ENCODE results near the gene TCTA. TPM values are rescaled to one million over a fixed set of nuclear protein-coding genes. Genes with fewer than 3 reads are reported as not detected.

TCTA gene
- total RNA-seq, 1 experiment from 2014 or later = 23.7 TPM

DNA sequence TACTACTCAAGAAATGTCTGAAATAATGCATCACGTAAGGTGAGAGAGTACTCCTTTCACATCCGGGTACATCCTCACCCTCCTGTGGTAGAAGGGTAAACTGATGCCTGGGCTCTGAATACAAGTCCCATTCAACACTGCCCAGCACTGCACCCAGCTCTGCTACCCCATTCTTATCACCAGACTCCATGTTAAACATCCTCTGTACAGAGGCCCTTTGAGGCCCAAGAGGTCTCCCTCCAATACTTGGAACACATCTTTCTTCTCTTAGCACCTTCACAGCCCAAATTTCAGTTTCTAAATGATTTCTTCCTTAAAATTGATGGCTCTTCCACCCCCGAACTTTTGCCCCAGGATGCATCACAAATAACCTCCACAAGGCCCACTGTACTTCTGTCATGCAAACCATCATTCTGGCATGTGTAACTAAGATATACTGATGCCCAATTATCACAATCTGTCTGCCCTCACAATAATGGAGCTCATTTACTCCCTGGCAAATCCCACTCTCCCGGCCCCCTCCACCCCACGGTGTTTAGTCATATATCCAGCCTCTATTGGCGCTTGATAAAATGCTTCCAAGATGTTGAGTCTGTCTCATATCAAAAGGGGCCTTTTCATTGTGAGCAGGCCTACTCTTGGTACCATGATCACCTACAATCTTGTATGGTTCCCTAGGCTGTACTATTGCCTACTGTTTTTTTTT, 41.5 kb upstream of the TCTA start:
- H3K9me2 ChIP-seq (replicated peaks; ENCODE audit: low read length) = no peaks in the 10 kb centered on the region
- no peaks in the 10 kb centered on the region for H3F3A ChIP-seq (ENCODE audit: low read length, unreplicated experiment)
- CTCF ChIA-PET = no interaction called here
- BruUV-seq (replicated peaks) = no TSS peak
- peaks cover 63% of the 10 kb centered on the region for H3K79me2 ChIP-seq (ENCODE audit: low read length)
- no peaks in the 10 kb centered on the region for H3K27me3 ChIP-seq (ENCODE audit: low read length)
- H3K27ac ChIP-seq (ENCODE audit: low read length) = no peak overlapping the region
- H3K4me3 ChIP-seq (ENCODE audit: low read length) = no peak overlapping the region
- POLR2A ChIA-PET (ENCODE audit: unreplicated experiment) = no interaction called here
- no peaks in the 10 kb centered on the region for H3K4me1 ChIP-seq (ENCODE audit: insufficient read depth, low read length)
- H3K36me3 ChIP-seq (ENCODE audit: low read depth, low read length) = peaks cover 48% of the 10 kb centered on the region
- no peak overlapping the region for H3K4me2 ChIP-seq (ENCODE audit: low read length)
- no peak for DNase-seq
- ATAC-seq = no peak
- H3K9me3 ChIP-seq (ENCODE audit: low read length) = no peaks in the 10 kb centered on the region
- no peak overlapping the region for H2AFZ ChIP-seq (ENCODE audit: low read length)
- TF ChIP-seq EZH2phosphoT487 (IDR thresholded peaks at IDR 0.05; ENCODE audit: borderline replicate concordance, low read length) = no peak
- no peak for TF ChIP-seq EZH2 (IDR thresholded peaks at IDR 0.05; ENCODE audit: low read length, unreplicated experiment)
- TF ChIP-seq, protein P1, sequence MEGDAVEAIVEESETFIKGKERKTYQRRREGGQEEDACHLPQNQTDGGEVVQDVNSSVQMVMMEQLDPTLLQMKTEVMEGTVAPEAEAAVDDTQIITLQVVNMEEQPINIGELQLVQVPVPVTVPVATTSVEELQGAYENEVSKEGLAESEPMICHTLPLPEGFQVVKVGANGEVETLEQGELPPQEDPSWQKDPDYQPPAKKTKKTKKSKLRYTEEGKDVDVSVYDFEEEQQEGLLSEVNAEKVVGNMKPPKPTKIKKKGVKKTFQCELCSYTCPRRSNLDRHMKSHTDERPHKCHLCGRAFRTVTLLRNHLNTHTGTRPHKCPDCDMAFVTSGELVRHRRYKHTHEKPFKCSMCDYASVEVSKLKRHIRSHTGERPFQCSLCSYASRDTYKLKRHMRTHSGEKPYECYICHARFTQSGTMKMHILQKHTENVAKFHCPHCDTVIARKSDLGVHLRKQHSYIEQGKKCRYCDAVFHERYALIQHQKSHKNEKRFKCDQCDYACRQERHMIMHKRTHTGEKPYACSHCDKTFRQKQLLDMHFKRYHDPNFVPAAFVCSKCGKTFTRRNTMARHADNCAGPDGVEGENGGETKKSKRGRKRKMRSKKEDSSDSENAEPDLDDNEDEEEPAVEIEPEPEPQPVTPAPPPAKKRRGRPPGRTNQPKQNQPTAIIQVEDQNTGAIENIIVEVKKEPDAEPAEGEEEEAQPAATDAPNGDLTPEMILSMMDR (conservative IDR thresholded peaks at IDR 0.05; ENCODE audit: low read depth, low read length) = no peak
- H4K20me1 ChIP-seq (ENCODE audit: low read length) = peaks cover 5% of the 10 kb centered on the region; the same call in 1 of the 2 replicates
- intact Hi-C loops (cut with micrococcal nuclease) = no loop called here
- no peak overlapping the region for H3K9ac ChIP-seq (ENCODE audit: low read length)

DNA sequence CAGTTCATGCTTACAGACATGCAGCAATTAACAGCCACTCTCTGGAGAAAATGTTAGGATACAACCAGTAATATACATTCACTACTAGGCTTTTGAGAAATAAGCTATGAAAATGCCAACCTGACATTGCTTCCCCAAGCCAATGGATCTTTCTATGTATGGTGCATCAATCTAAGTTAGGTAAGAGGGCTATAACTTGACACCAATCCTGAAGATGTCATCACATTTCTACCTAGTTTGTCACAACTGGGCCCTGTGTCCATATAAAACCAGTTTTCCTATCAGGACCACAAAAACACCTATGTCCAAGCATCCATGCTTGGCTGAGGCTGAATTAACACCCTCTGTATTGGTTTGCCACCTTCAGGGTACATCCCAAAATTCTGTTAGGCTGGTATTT, 40.3 kb upstream of the TCTA start:
- Histone ChIP-seq H3K27me3 (ENCODE audit: low read length) (no peaks in the 10 kb centered on the region), H3K9me2 (replicated peaks; ENCODE audit: low read length) (no peaks in the 10 kb centered on the region), H3K4me2 (ENCODE audit: low read length) (no peak overlapping the region), H4K20me1 (ENCODE audit: low read length) (peaks cover 6% of the 10 kb centered on the region), H3K36me3 (ENCODE audit: low read depth, low read length) (peaks cover 38% of the 10 kb centered on the region), H3K9me3 (ENCODE audit: low read length) (no peaks in the 10 kb centered on the region), H3F3A (ENCODE audit: low read length, unreplicated experiment) (no peaks in the 10 kb centered on the region), H3K4me3 (ENCODE audit: low read length) (no peak overlapping the region), H3K79me2 (ENCODE audit: low read length) (peaks cover 64% of the 10 kb centered on the region), H2AFZ (ENCODE audit: low read length) (no peak overlapping the region), H3K27ac (ENCODE audit: low read length) (no peak overlapping the region), H3K4me1 (ENCODE audit: insufficient read depth, low read length) (no peaks in the 10 kb centered on the region), H3K9ac (ENCODE audit: low read length) (no peak overlapping the region)
- POLR2A ChIA-PET (ENCODE audit: unreplicated experiment) = no interaction called here
- CTCF ChIA-PET = no interaction called here
- no peak for DNase-seq
- intact Hi-C loops (cut with micrococcal nuclease) = no loop called here
- TF ChIP-seq EZH2phosphoT487 (IDR thresholded peaks at IDR 0.05; ENCODE audit: borderline replicate concordance, low read length) (no peak), EZH2 (IDR thresholded peaks at IDR 0.05; ENCODE audit: low read length, unreplicated experiment) (no peak)
- TF ChIP-seq, protein P1 (conservative IDR thresholded peaks at IDR 0.05; ENCODE audit: low read depth, low read length) = no peak
- no peak for ATAC-seq
- BruUV-seq (replicated peaks) = TSS peak; percentile 2

DNA sequence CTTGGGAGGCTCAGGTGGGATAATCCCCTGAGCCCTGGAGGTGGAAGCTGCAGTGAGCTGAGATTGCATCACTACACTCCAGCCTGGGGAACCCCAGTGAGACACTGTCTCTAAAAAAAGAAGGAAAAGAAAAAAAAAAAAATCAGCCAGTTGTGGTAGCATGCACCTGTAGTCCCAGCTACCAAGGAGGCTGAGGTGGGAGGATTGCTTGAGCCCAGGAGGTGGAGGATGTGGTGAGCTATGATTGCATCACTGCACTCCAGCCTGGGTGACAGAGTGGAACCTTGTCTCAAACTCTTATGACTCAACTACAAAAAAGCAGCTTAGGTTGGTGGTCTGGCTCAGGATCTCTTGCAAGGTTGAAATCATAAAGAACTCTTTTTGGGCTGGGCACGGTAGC, 34.7 kb upstream of the TCTA start:
- Histone ChIP-seq H3K27ac (ENCODE audit: low read length) (0 out of 2 replicates have a peak overlapping the region, but pooled peaks have one; percentile 17), H3K9me3 (ENCODE audit: low read length) (no peaks in the 10 kb centered on the region), H3K36me3 (ENCODE audit: low read depth, low read length) (peaks cover 20% of the 10 kb centered on the region), H3K4me3 (ENCODE audit: low read length) (no peak overlapping the region), H3K27me3 (ENCODE audit: low read length) (no peaks in the 10 kb centered on the region), H3K79me2 (ENCODE audit: low read length) (peaks cover 87% of the 10 kb centered on the region), H3K9ac (ENCODE audit: low read length) (no peak overlapping the region), H3K9me2 (replicated peaks; ENCODE audit: low read length) (no peaks in the 10 kb centered on the region), H3K4me2 (ENCODE audit: low read length) (no peak overlapping the region), H2AFZ (ENCODE audit: low read length) (no peak overlapping the region), H4K20me1 (ENCODE audit: low read length) (peaks cover 32% of the 10 kb centered on the region), H3F3A (ENCODE audit: low read length, unreplicated experiment) (peaks cover 8% of the 10 kb centered on the region), H3K4me1 (ENCODE audit: insufficient read depth, low read length) (peaks cover 6% of the 10 kb centered on the region)
- ATAC-seq = peak; percentile 39; the same call in 1 of the 2 replicates
- no TSS peak for BruUV-seq (replicated peaks)
- POLR2A ChIA-PET (ENCODE audit: unreplicated experiment) = no interaction called here
- TF ChIP-seq, protein P1 (conservative IDR thresholded peaks at IDR 0.05; ENCODE audit: low read depth, low read length) = no peak
- TF ChIP-seq EZH2phosphoT487 (IDR thresholded peaks at IDR 0.05; ENCODE audit: borderline replicate concordance, low read length) (no peak), EZH2 (IDR thresholded peaks at IDR 0.05; ENCODE audit: low read length, unreplicated experiment) (no peak)
- CTCF ChIA-PET = no interaction called here
- intact Hi-C loops (cut with micrococcal nuclease) = no loop called here
- DNase-seq = peak; percentile 56

Measured in PC-3 (cell line).